ACC112 (cell line): Measurements from ENCODE around the gene GNAT2.

Experiments used
- H2AFZ ChIP-seq: fragments of 200-600 bp; sonication (generic); one replicate; pipeline ENCODE4 v1.6.0; 2017; ENCODE audit warnings: antibody characterized with exemption, low read length; ENCODE audit not compliant: unreplicated experiment
- H3K27ac ChIP-seq: fragments of 200-600 bp; sonication (generic); 2 replicates; pipeline ENCODE4 v1.5.1; 2014; ENCODE audit warnings: low read depth, mild to moderate bottlenecking, antibody characterized with exemption, low read length, moderate library complexity
- H3K27me3 ChIP-seq: fragments of 200-600 bp; sonication (generic); 2 replicates; pipeline ENCODE4 v1.6.1; 2014; ENCODE audit warnings: mild to moderate bottlenecking, antibody characterized with exemption, low read length, moderate library complexity, mixed read lengths; ENCODE audit not compliant: insufficient read depth
- H3K36me3 ChIP-seq: fragments of 200-600 bp; sonication (generic); 2 replicates; pipeline ENCODE4 v1.6.1; 2016; ENCODE audit warnings: mild to moderate bottlenecking, antibody characterized with exemption, low read length, moderate library complexity, mixed read lengths; ENCODE audit not compliant: insufficient read depth
- H3K4me1 ChIP-seq: fragments of 200-600 bp; sonication (generic); one replicate; pipeline ENCODE4 v1.6.1; 2016; ENCODE audit warnings: low read length, mixed read lengths; ENCODE audit not compliant: insufficient read depth, unreplicated experiment, control insufficient read depth
- H3K4me3 ChIP-seq: fragments of 200-600 bp; sonication (generic); 2 replicates; pipeline ENCODE4 v1.5.1; 2014; ENCODE audit warnings: mild to moderate bottlenecking, low read depth, low read length
- H3K79me2 ChIP-seq: fragments of 200-600 bp; sonication (generic); one replicate; pipeline ENCODE4 v1.6.0; 2016; ENCODE audit warnings: low read length; ENCODE audit not compliant: control insufficient read depth, unreplicated experiment, insufficient read depth

Gene GNAT2

GRCh38 chr1:109618661-109619575, 498 bp downstream of the GNAT2 start:
- Histone ChIP-seq H3K79me2 (peaks cover 40% of the 10 kb centered on the region), H3K36me3 (no peaks in the 10 kb centered on the region), H3K27me3 (no peaks in the 10 kb centered on the region), H3K27ac (peak overlapping the region; percentile 92), H2AFZ (peak overlapping the region; percentile 75), H3K4me1 (peaks cover 52% of the 10 kb centered on the region), H3K4me3 (peak overlapping the region; percentile 84)

GRCh38 chr1:109617291-109617801, 2.1 kb downstream of the GNAT2 start:
- Histone ChIP-seq H3K4me3 (no peak overlapping the region), H2AFZ (peak overlapping the region; percentile 72), H3K79me2 (peaks cover 24% of the 10 kb centered on the region), H3K36me3 (no peaks in the 10 kb centered on the region), H3K27me3 (no peaks in the 10 kb centered on the region), H3K4me1 (peaks cover 44% of the 10 kb centered on the region), H3K27ac (peak overlapping the region; percentile 92)

GRCh38 chr1:109616391-109616790, 3.0 kb downstream of the GNAT2 start:
- H3K27me3 ChIP-seq = no peaks in the 10 kb centered on the region
- no peak overlapping the region for H2AFZ ChIP-seq
- H3K36me3 ChIP-seq = no peaks in the 10 kb centered on the region
- H3K4me1 ChIP-seq = peaks cover 34% of the 10 kb centered on the region
- H3K79me2 ChIP-seq = peaks cover 15% of the 10 kb centered on the region
- H3K4me3 ChIP-seq = no peak overlapping the region
- H3K27ac ChIP-seq = peak overlapping the region; percentile 92; the same call in 1 of the 2 replicates

GRCh38 chr1:109615879-109616278, 3.5 kb downstream of the GNAT2 start:
- H3K79me2 ChIP-seq = peaks cover 10% of the 10 kb centered on the region

GRCh38 chr1:109613361-109614147, 5.9 kb downstream of the GNAT2 start:
- no peak overlapping the region for H2AFZ ChIP-seq
- H3K27me3 ChIP-seq = no peaks in the 10 kb centered on the region
- H3K4me1 ChIP-seq = peaks cover 25% of the 10 kb centered on the region
- H3K4me3 ChIP-seq = no peak overlapping the region
- H3K27ac ChIP-seq = no peak overlapping the region
- no peaks in the 10 kb centered on the region for H3K79me2 ChIP-seq
- H3K36me3 ChIP-seq = no peaks in the 10 kb centered on the region

More at GRCh38 chr1:109615879-109616278, 3.5 kb downstream of the GNAT2 start:
- no peaks in the 10 kb centered on the region for H3K27me3 ChIP-seq
- H3K4me1 ChIP-seq = peaks cover 34% of the 10 kb centered on the region
- no peak overlapping the region for H2AFZ ChIP-seq
- H3K36me3 ChIP-seq = no peaks in the 10 kb centered on the region
- H3K27ac ChIP-seq = no peak overlapping the region
- H3K4me3 ChIP-seq = no peak overlapping the region

GRCh38 chr1:109611308-109611990, 8.0 kb downstream of the GNAT2 start:
- Histone ChIP-seq H3K4me3 (no peak overlapping the region), H3K27ac (no peak overlapping the region), H3K4me1 (peaks cover 8% of the 10 kb centered on the region)

GRCh38 chr1:109610609-109611307, 8.7 kb downstream of the GNAT2 start:
- Histone ChIP-seq H3K4me3 (no peak overlapping the region), H3K36me3 (no peaks in the 10 kb centered on the region), H3K27ac (no peak overlapping the region), H3K27me3 (no peaks in the 10 kb centered on the region), H3K79me2 (no peaks in the 10 kb centered on the region), H2AFZ (no peak overlapping the region), H3K4me1 (peaks cover 8% of the 10 kb centered on the region)

More at GRCh38 chr1:109611308-109611990, 8.0 kb downstream of the GNAT2 start:
- H3K79me2 ChIP-seq = no peaks in the 10 kb centered on the region
- no peaks in the 10 kb centered on the region for H3K27me3 ChIP-seq
- H2AFZ ChIP-seq = no peak overlapping the region
- no peaks in the 10 kb centered on the region for H3K36me3 ChIP-seq

- Histone ChIP-seq H3K36me3 (no peaks in the 10 kb centered on the region), H3K27me3 (no peaks in the 10 kb centered on the region), H3K27ac (no peak overlapping the region), H2AFZ (no peak overlapping the region), H3K4me1 (peaks cover 8% of the 10 kb centered on the region), H3K4me3 (no peak overlapping the region), H3K79me2 (no peaks in the 10 kb centered on the region)
Measured at GRCh38 chr1:109609881-109610280, 9.5 kb downstream of the GNAT2 start.

GRCh38 chr1:109605381-109605780, 14.0 kb downstream of the GNAT2 start:
- H3K36me3 ChIP-seq = no peaks in the 10 kb centered on the region; the same call in 1 of the 2 replicates
- H3K27ac ChIP-seq = no peak overlapping the region
- no peaks in the 10 kb centered on the region for H3K4me1 ChIP-seq
- H3K79me2 ChIP-seq = no peaks in the 10 kb centered on the region
- no peak overlapping the region for H2AFZ ChIP-seq
- H3K27me3 ChIP-seq = no peaks in the 10 kb centered on the region
- no peak overlapping the region for H3K4me3 ChIP-seq

GRCh38 chr1:109603229-109603628, 16.2 kb downstream of the GNAT2 start:
- no peaks in the 10 kb centered on the region for H3K79me2 ChIP-seq

More at GRCh38 chr1:109603229-109603628, 16.2 kb downstream of the GNAT2 start:
- Histone ChIP-seq H2AFZ (no peak overlapping the region), H3K4me1 (no peaks in the 10 kb centered on the region), H3K27me3 (no peaks in the 10 kb centered on the region), H3K27ac (no peak overlapping the region), H3K4me3 (no peak overlapping the region), H3K36me3 (no peaks in the 10 kb centered on the region; the same call in 1 of the 2 replicates)
